HEK293 (cell line): ENCODE measurements around the gene C12orf57.

Source experiments
- GFI1B ChIP-seq: fragments of 450-650 bp; formaldehyde crosslinking; IDR thresholded peaks from 2 replicates; pipeline ENCODE4 v1.5.1; 2016; ENCODE audit warnings: missing biosample characterization, missing genetic modification characterization
- GLI2 ChIP-seq: fragments of 450-650 bp; formaldehyde crosslinking; IDR thresholded peaks from 2 replicates; pipeline ENCODE4; 2017; ENCODE audit warnings: missing biosample characterization, missing genetic modification characterization, low read depth, borderline replicate concordance
- KLF8 ChIP-seq: fragments of 450-650 bp; formaldehyde crosslinking; IDR thresholded peaks from 2 replicates; pipeline ENCODE4 v1.5.1; 2016; ENCODE audit warnings: missing biosample characterization, missing genetic modification characterization
- OSR2 ChIP-seq: fragments of 450-650 bp; formaldehyde crosslinking; IDR thresholded peaks from 2 replicates; pipeline ENCODE4 v1.5.1; 2016; ENCODE audit warnings: missing biosample characterization, missing genetic modification characterization
- REPIN1 ChIP-seq: fragments of 450-650 bp; formaldehyde crosslinking; IDR thresholded peaks from 2 replicates; pipeline ENCODE4 v1.5.1; 2017; ENCODE audit warnings: missing biosample characterization, missing genetic modification characterization, low read depth
- SCRT1 ChIP-seq: fragments of 450-650 bp; formaldehyde crosslinking; IDR thresholded peaks from 2 replicates; pipeline ENCODE4 v1.5.1; 2016; ENCODE audit warnings: missing biosample characterization, missing genetic modification characterization, borderline replicate concordance
- SETDB1 ChIP-seq: IDR thresholded peaks from one replicate; pipeline ENCODE4 v1.6.1; 2017; ENCODE audit warnings: mild to moderate bottlenecking, low read length, moderate library complexity, mixed read lengths; ENCODE audit not compliant: insufficient read length
- ZBTB7A ChIP-seq: fragments of 450-650 bp; formaldehyde crosslinking; IDR thresholded peaks from 2 replicates; pipeline ENCODE4 v1.5.1; 2016; ENCODE audit warnings: low read depth, missing biosample characterization, missing genetic modification characterization
- ZEB2 ChIP-seq: fragments of 450-650 bp; formaldehyde crosslinking; IDR thresholded peaks from 2 replicates; pipeline ENCODE4 v1.5.1; 2016; ENCODE audit warnings: missing biosample characterization, missing genetic modification characterization
- ZIC2 ChIP-seq: fragments of 450-650 bp; formaldehyde crosslinking; IDR thresholded peaks from 2 replicates; pipeline ENCODE4 v1.5.1; 2016; ENCODE audit warnings: missing biosample characterization, missing genetic modification characterization
- ZNF169 ChIP-seq: fragments of 450-650 bp; formaldehyde crosslinking; IDR thresholded peaks from 2 replicates; pipeline ENCODE4 v1.5.1; 2016; ENCODE audit warnings: missing biosample characterization, missing genetic modification characterization
- ZNF366 ChIP-seq: fragments of 450-650 bp; formaldehyde crosslinking; conservative IDR thresholded peaks from 2 replicates; pipeline ENCODE4 v1.5.1; 2016; ENCODE audit warnings: missing biosample characterization, missing genetic modification characterization
- ZNF501 ChIP-seq: fragments of 450-650 bp; formaldehyde crosslinking; IDR thresholded peaks from 2 replicates; pipeline ENCODE4 v1.5.1; 2016; ENCODE audit warnings: missing biosample characterization, missing genetic modification characterization
- ZNF571 ChIP-seq: fragments of 450-650 bp; formaldehyde crosslinking; IDR thresholded peaks from 2 replicates; pipeline ENCODE4 v1.5.0; 2017; ENCODE audit warnings: missing biosample characterization, missing genetic modification characterization
- ZNF626 ChIP-seq: fragments of 450-650 bp; sonication (Bioruptor Pico); formaldehyde crosslinking; IDR thresholded peaks from 2 replicates; pipeline ENCODE4 v1.5.1; 2018; ENCODE audit warnings: missing biosample characterization, missing genetic modification characterization, inconsistent platforms
- ZNF843 ChIP-seq: fragments of 450-650 bp; formaldehyde crosslinking; IDR thresholded peaks from 2 replicates; pipeline ENCODE4 v1.5.1; 2016; ENCODE audit warnings: missing biosample characterization, missing genetic modification characterization
- ZXDB ChIP-seq: fragments of 450-650 bp; formaldehyde crosslinking; IDR thresholded peaks from 2 replicates; pipeline ENCODE4 v1.5.1; 2016; ENCODE audit warnings: missing biosample characterization, missing genetic modification characterization
- TF ChIP-seq, protein P1 (sequence below): fragments of 450-650 bp; formaldehyde crosslinking; IDR thresholded peaks from 2 replicates; pipeline ENCODE4 v1.5.1; 2016; ENCODE audit warnings: missing biosample characterization, missing genetic modification characterization
- TF ChIP-seq, protein P2 (sequence below): fragments of 450-650 bp; formaldehyde crosslinking; optimal IDR thresholded peaks from 2 replicates; pipeline ENCODE3; 2016; ENCODE audit warnings: missing biosample characterization, mild to moderate bottlenecking, missing genetic modification characterization
- TF ChIP-seq, protein P3 (sequence below): fragments of 450-650 bp; IDR thresholded peaks from 2 replicates; pipeline ENCODE4 v1.5.1; 2018; ENCODE audit warnings: missing biosample characterization, mild to moderate bottlenecking, missing genetic modification characterization
- TF ChIP-seq, protein P4 (sequence below): fragments of 450-650 bp; formaldehyde crosslinking; IDR thresholded peaks from 2 replicates; pipeline ENCODE4 v1.5.1; 2016; ENCODE audit warnings: missing biosample characterization, missing genetic modification characterization
- TF ChIP-seq, protein P5 (sequence below): fragments of 450-650 bp; formaldehyde crosslinking; IDR thresholded peaks from 2 replicates; pipeline ENCODE4; 2016; ENCODE audit warnings: missing biosample characterization, missing genetic modification characterization
- TF ChIP-seq, protein P6 (sequence below): fragments of 450-650 bp; formaldehyde crosslinking; IDR thresholded peaks from 2 replicates; pipeline ENCODE4 v1.5.1; 2016; ENCODE audit warnings: missing biosample characterization, missing genetic modification characterization

C12orf57 gene

DNA sequence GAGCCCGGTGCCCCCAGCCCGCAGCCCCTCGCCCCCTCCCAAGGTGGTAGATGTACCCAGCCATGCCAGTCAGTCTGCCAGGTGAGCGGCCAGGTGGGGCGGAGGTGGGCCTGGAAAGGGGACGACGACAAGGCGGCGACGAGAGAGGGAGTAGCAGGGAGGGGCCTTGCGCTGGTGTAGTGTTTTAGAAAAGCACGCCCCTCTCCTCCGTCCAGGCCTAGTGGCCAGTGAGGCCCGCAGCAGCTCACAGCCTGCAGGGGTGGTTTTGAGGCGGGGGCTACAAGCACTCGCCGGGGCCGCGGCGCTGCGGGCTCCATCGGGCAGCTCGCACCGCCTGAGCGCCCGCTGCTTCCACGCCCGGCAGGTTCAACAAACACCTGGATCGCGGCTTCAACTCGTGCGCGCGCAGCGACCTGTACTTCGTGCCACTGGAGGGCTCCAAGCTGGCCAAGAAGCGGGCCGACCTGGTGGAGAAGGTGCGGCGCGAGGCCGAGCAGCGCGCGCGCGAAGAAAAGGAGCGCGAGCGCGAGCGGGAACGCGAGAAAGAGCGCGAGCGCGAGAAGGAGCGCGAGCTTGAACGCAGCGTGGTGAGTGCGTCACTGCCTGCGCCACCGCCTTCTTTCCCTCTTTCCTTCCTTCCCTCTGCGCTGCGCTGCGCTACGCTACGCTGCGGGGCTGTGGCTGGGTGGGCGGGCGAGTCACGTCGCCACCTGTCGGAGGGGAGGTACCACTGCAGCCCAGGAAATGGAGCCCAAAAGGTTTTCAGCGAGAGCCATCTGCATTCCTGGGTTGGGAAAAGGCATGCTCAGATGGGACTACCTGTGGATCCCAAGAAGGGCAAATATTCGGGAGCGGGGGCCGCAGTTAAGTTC is 6.1 kb upstream of the C12orf57 start (continued):
- TF ChIP-seq, protein P1, sequence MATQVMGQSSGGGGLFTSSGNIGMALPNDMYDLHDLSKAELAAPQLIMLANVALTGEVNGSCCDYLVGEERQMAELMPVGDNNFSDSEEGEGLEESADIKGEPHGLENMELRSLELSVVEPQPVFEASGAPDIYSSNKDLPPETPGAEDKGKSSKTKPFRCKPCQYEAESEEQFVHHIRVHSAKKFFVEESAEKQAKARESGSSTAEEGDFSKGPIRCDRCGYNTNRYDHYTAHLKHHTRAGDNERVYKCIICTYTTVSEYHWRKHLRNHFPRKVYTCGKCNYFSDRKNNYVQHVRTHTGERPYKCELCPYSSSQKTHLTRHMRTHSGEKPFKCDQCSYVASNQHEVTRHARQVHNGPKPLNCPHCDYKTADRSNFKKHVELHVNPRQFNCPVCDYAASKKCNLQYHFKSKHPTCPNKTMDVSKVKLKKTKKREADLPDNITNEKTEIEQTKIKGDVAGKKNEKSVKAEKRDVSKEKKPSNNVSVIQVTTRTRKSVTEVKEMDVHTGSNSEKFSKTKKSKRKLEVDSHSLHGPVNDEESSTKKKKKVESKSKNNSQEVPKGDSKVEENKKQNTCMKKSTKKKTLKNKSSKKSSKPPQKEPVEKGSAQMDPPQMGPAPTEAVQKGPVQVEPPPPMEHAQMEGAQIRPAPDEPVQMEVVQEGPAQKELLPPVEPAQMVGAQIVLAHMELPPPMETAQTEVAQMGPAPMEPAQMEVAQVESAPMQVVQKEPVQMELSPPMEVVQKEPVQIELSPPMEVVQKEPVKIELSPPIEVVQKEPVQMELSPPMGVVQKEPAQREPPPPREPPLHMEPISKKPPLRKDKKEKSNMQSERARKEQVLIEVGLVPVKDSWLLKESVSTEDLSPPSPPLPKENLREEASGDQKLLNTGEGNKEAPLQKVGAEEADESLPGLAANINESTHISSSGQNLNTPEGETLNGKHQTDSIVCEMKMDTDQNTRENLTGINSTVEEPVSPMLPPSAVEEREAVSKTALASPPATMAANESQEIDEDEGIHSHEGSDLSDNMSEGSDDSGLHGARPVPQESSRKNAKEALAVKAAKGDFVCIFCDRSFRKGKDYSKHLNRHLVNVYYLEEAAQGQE (tag by site-specific recombination): 0 out of 2 replicates have a peak, but pooled peaks have one; percentile 9
- no peak for TF ChIP-seq ZNF626 (tag by site-specific recombination)
- TF ChIP-seq, protein P2, sequence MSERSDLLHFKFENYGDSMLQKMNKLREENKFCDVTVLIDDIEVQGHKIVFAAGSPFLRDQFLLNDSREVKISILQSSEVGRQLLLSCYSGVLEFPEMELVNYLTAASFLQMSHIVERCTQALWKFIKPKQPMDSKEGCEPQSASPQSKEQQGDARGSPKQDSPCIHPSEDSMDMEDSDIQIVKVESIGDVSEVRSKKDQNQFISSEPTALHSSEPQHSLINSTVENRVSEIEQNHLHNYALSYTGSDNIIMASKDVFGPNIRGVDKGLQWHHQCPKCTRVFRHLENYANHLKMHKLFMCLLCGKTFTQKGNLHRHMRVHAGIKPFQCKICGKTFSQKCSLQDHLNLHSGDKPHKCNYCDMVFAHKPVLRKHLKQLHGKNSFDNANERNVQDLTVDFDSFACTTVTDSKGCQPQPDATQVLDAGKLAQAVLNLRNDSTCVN (tag by site-specific recombination): peak; percentile 100
- TF ChIP-seq KLF8 (tag by site-specific recombination): peak; percentile 94
- TF ChIP-seq, protein P3, sequence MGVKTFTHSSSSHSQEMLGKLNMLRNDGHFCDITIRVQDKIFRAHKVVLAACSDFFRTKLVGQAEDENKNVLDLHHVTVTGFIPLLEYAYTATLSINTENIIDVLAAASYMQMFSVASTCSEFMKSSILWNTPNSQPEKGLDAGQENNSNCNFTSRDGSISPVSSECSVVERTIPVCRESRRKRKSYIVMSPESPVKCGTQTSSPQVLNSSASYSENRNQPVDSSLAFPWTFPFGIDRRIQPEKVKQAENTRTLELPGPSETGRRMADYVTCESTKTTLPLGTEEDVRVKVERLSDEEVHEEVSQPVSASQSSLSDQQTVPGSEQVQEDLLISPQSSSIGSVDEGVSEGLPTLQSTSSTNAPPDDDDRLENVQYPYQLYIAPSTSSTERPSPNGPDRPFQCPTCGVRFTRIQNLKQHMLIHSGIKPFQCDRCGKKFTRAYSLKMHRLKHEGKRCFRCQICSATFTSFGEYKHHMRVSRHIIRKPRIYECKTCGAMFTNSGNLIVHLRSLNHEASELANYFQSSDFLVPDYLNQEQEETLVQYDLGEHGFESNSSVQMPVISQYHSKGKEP: peak; percentile 83
- TF ChIP-seq ZNF501 (tag by site-specific recombination): peak; percentile 98; the same call in 1 of the 2 replicates
- TF ChIP-seq ZNF169 (tag by site-specific recombination): no peak
- no peak for TF ChIP-seq GLI2
- TF ChIP-seq SCRT1 (tag by site-specific recombination): peak; percentile 88
- TF ChIP-seq ZNF843 (tag by site-specific recombination): 0 out of 2 replicates have a peak, but pooled peaks have one; percentile 72
- TF ChIP-seq ZNF571 (tag by site-specific recombination): no peak
- TF ChIP-seq ZIC2 (tag by site-specific recombination): no peak; the same call in 1 of the 2 replicates
- TF ChIP-seq REPIN1 (tag by site-specific recombination): peak; percentile 18; the same call in 1 of the 2 replicates
- peak; percentile 21; the same call in 1 of the 2 replicates for TF ChIP-seq OSR2 (tag by site-specific recombination)
- TF ChIP-seq, protein P4, sequence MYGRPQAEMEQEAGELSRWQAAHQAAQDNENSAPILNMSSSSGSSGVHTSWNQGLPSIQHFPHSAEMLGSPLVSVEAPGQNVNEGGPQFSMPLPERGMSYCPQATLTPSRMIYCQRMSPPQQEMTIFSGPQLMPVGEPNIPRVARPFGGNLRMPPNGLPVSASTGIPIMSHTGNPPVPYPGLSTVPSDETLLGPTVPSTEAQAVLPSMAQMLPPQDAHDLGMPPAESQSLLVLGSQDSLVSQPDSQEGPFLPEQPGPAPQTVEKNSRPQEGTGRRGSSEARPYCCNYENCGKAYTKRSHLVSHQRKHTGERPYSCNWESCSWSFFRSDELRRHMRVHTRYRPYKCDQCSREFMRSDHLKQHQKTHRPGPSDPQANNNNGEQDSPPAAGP (tag by site-specific recombination): peak; percentile 93
- TF ChIP-seq GFI1B: no peak
- TF ChIP-seq, protein P5, sequence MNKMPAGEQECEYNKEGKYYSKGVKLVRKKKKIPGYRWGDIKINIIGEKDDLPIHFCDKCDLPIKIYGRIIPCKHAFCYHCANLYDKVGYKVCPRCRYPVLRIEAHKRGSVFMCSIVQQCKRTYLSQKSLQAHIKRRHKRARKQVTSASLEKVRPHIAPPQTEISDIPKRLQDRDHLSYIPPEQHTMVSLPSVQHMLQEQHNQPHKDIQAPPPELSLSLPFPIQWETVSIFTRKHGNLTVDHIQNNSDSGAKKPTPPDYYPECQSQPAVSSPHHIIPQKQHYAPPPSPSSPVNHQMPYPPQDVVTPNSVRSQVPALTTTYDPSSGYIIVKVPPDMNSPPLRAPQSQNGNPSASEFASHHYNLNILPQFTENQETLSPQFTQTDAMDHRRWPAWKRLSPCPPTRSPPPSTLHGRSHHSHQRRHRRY: 0 out of 2 replicates have a peak, but pooled peaks have one; percentile 21
- TF ChIP-seq, protein P6, sequence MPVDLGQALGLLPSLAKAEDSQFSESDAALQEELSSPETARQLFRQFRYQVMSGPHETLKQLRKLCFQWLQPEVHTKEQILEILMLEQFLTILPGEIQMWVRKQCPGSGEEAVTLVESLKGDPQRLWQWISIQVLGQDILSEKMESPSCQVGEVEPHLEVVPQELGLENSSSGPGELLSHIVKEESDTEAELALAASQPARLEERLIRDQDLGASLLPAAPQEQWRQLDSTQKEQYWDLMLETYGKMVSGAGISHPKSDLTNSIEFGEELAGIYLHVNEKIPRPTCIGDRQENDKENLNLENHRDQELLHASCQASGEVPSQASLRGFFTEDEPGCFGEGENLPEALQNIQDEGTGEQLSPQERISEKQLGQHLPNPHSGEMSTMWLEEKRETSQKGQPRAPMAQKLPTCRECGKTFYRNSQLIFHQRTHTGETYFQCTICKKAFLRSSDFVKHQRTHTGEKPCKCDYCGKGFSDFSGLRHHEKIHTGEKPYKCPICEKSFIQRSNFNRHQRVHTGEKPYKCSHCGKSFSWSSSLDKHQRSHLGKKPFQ (tag by site-specific recombination): no peak
- TF ChIP-seq ZXDB (tag by site-specific recombination): peak; percentile 94
- peak; percentile 94 for TF ChIP-seq ZEB2
- peak; percentile 55; the same call in 1 of the 2 replicates for TF ChIP-seq ZBTB7A
- TF ChIP-seq SETDB1: no peak
- peak; percentile 100 for TF ChIP-seq ZNF366
